H1 (cell line): ENCODE data around the gene PACSIN2. TPM values are rescaled to one million over a fixed set of nuclear protein-coding genes. Genes with fewer than 3 reads are reported as not detected.

ENCODE experiments used
- CBX5 ChIP-seq: fragments of 300-800, 300-1000 bp; sonication (generic); IDR thresholded peaks from 2 replicates; pipeline ENCODE4 v1.7.1; 2016; ENCODE audit warnings: antibody characterized with exemption, low read length, low read depth
- CBX8 ChIP-seq: fragments of 300-800, 300-1000 bp; sonication (generic); IDR thresholded peaks from 2 replicates; pipeline ENCODE4 v1.7.1; 2016; ENCODE audit warnings: low read depth, low read length, borderline replicate concordance
- RFX5 ChIP-seq: IDR thresholded peaks from 2 replicates; pipeline ENCODE4 v1.6.1; 2011; ENCODE audit warnings: low read depth, low read length, improper control_type of control experiment, borderline replicate concordance
- RNF2 ChIP-seq: fragments of 200-900, 300-1000 bp; sonication (generic); IDR thresholded peaks from 2 replicates; pipeline ENCODE4 v1.7.1; 2016; ENCODE audit warnings: borderline replicate concordance, low read depth, mild to moderate bottlenecking, antibody characterized with exemption, low read length; ENCODE audit not compliant: poor library complexity, severe bottlenecking; ENCODE audit errors: missing control alignments
- SP1 ChIP-seq: IDR thresholded peaks from 2 replicates; pipeline ENCODE4 v1.6.1; 2011; ENCODE audit warnings: low read depth, low read length
- TBP ChIP-seq: IDR thresholded peaks from 2 replicates; pipeline ENCODE4 v1.6.1; 2011; ENCODE audit warnings: low read depth, low read length, improper control_type of control experiment
- polyA plus RNA-seq, 7 experiments: library from polyadenylated mRNA; depleted of rRNA in 3 of 7; stranded (reverse) in 5 of 7; unstranded in 2 of 7; fragments of >200 nt in 5 of 7; fragments of 200-250 nt in 2 of 7; gene quantifications; 1 replicate in 5 of 7; 2 replicates in 1 of 7; 4 replicates in 1 of 7; pipeline versions ENCODE4 v1.2.1 to v1.2.3, GENCODE V29; 2011 to 2013; ENCODE audit warnings: missing spikeins in 2 of 7, mixed read lengths in 2 of 7
- total RNA-seq: library from RNA; stranded (reverse); fragmentation: NEBNext Ultra II Directional; extraction: Animal tissue kit (Norgen Biotek cat#: 25700); gene quantifications from 2 replicates; pipeline ENCODE4 v1.2.1, GENCODE V29; 2021
- TF ChIP-seq, protein P1 (sequence below): fragments of 300-600 bp; sonication (generic); IDR thresholded peaks from 2 replicates; pipeline ENCODE4 v1.7.1; 2012; ENCODE audit warnings: low read length, moderate library complexity, mild to moderate bottlenecking, inconsistent platforms; ENCODE audit not compliant: insufficient replicate concordance

Gene PACSIN2
- total and polyA plus RNA-seq, 2 of the 8 experiments (the other 6 are each of a cell fraction or from before 2014, with no cell fraction given) = 44.8 to 64.2 TPM

- TF ChIP-seq, protein P1, sequence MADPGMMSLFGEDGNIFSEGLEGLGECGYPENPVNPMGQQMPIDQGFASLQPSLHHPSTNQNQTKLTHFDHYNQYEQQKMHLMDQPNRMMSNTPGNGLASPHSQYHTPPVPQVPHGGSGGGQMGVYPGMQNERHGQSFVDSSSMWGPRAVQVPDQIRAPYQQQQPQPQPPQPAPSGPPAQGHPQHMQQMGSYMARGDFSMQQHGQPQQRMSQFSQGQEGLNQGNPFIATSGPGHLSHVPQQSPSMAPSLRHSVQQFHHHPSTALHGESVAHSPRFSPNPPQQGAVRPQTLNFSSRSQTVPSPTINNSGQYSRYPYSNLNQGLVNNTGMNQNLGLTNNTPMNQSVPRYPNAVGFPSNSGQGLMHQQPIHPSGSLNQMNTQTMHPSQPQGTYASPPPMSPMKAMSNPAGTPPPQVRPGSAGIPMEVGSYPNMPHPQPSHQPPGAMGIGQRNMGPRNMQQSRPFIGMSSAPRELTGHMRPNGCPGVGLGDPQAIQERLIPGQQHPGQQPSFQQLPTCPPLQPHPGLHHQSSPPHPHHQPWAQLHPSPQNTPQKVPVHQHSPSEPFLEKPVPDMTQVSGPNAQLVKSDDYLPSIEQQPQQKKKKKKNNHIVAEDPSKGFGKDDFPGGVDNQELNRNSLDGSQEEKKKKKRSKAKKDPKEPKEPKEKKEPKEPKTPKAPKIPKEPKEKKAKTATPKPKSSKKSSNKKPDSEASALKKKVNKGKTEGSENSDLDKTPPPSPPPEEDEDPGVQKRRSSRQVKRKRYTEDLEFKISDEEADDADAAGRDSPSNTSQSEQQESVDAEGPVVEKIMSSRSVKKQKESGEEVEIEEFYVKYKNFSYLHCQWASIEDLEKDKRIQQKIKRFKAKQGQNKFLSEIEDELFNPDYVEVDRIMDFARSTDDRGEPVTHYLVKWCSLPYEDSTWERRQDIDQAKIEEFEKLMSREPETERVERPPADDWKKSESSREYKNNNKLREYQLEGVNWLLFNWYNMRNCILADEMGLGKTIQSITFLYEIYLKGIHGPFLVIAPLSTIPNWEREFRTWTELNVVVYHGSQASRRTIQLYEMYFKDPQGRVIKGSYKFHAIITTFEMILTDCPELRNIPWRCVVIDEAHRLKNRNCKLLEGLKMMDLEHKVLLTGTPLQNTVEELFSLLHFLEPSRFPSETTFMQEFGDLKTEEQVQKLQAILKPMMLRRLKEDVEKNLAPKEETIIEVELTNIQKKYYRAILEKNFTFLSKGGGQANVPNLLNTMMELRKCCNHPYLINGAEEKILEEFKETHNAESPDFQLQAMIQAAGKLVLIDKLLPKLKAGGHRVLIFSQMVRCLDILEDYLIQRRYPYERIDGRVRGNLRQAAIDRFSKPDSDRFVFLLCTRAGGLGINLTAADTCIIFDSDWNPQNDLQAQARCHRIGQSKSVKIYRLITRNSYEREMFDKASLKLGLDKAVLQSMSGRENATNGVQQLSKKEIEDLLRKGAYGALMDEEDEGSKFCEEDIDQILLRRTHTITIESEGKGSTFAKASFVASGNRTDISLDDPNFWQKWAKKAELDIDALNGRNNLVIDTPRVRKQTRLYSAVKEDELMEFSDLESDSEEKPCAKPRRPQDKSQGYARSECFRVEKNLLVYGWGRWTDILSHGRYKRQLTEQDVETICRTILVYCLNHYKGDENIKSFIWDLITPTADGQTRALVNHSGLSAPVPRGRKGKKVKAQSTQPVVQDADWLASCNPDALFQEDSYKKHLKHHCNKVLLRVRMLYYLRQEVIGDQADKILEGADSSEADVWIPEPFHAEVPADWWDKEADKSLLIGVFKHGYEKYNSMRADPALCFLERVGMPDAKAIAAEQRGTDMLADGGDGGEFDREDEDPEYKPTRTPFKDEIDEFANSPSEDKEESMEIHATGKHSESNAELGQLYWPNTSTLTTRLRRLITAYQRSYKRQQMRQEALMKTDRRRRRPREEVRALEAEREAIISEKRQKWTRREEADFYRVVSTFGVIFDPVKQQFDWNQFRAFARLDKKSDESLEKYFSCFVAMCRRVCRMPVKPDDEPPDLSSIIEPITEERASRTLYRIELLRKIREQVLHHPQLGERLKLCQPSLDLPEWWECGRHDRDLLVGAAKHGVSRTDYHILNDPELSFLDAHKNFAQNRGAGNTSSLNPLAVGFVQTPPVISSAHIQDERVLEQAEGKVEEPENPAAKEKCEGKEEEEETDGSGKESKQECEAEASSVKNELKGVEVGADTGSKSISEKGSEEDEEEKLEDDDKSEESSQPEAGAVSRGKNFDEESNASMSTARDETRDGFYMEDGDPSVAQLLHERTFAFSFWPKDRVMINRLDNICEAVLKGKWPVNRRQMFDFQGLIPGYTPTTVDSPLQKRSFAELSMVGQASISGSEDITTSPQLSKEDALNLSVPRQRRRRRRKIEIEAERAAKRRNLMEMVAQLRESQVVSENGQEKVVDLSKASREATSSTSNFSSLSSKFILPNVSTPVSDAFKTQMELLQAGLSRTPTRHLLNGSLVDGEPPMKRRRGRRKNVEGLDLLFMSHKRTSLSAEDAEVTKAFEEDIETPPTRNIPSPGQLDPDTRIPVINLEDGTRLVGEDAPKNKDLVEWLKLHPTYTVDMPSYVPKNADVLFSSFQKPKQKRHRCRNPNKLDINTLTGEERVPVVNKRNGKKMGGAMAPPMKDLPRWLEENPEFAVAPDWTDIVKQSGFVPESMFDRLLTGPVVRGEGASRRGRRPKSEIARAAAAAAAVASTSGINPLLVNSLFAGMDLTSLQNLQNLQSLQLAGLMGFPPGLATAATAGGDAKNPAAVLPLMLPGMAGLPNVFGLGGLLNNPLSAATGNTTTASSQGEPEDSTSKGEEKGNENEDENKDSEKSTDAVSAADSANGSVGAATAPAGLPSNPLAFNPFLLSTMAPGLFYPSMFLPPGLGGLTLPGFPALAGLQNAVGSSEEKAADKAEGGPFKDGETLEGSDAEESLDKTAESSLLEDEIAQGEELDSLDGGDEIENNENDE = no peak
- TF ChIP-seq CBX8 = no peak
- no peak for TF ChIP-seq TBP
- no peak for TF ChIP-seq SP1
- no peak for TF ChIP-seq RNF2
- TF ChIP-seq CBX5 = no peak
- TF ChIP-seq RFX5 = no peak
These were observed 53.1 kb downstream of the PACSIN2 start (continued) for GRCh38 chr22:42961810-42962209.
